Heart left ventricle (tissue), 13 donors: ENCODE measurements around the gene ZNF408.

Experiments used
- POLR2A ChIP-seq, 2 donors: fragments of 450-650 bp; IDR thresholded peaks; one replicate each; pipeline ENCODE4 v1.6.1; 2017; ENCODE audit warnings: antibody characterized with exemption in 2 of 2, mild to moderate bottlenecking in 2 of 2, moderate library complexity in 2 of 2
- TF ChIP-seq, protein P1 (sequence below), 12 donors: fragments of 200-600 bp; sonication (generic) in 4 of 12; IDR thresholded peaks; one replicate each; pipeline versions ENCODE4 v1.5.0 to v1.8.0; 2018 to 2022; ENCODE audit warnings: antibody characterized with exemption in 12 of 12, mild to moderate bottlenecking in 5 of 12
- donor health status: ischemic (EF 13 %, LVEDD 7.1; RV severe dilation, severe dysfunction).
- donor health status: DM: no; HTN: yes; CAD: no.
- donor health status: DM: no; HTN: no; CAD: no.
- donor health status: ischemic (EF 25% LVEDD 6.9; RV normal size, moderate dysfunction).
- donor health status: ischemic (EF 25% LVEDD 5.7; RV mildly dilated, moderate dysfunction).
- donor health status: ischemic (EF 35%, LVEDD 5.7; RV mildly dilated, moderate dysfunction).
- donor health status: nonischemic (EF 11% LVEDD 7.7; RV severe dilation, severe dysfunction).
- donor health status: DM: yes; HTN: yes; CAD: no.
- donor health status: PGD.
- donor health status: ischemic (EF 29% LVEDD 5.4; RV normal size, mild dysfunction).
- donor health status: nonischemic (EF 23%, LVEDD 6.1; RV moderate dilation, normal function).

GRCh38 chr11:46741600-46742484 lies 41.0 kb downstream of the ZNF408 start:
- TF ChIP-seq, protein P1, sequence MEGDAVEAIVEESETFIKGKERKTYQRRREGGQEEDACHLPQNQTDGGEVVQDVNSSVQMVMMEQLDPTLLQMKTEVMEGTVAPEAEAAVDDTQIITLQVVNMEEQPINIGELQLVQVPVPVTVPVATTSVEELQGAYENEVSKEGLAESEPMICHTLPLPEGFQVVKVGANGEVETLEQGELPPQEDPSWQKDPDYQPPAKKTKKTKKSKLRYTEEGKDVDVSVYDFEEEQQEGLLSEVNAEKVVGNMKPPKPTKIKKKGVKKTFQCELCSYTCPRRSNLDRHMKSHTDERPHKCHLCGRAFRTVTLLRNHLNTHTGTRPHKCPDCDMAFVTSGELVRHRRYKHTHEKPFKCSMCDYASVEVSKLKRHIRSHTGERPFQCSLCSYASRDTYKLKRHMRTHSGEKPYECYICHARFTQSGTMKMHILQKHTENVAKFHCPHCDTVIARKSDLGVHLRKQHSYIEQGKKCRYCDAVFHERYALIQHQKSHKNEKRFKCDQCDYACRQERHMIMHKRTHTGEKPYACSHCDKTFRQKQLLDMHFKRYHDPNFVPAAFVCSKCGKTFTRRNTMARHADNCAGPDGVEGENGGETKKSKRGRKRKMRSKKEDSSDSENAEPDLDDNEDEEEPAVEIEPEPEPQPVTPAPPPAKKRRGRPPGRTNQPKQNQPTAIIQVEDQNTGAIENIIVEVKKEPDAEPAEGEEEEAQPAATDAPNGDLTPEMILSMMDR (IDR thresholded peaks at IDR 0.05), result no peak
- TF ChIP-seq POLR2A (IDR thresholded peaks at IDR 0.05), result no peak
